Hepatocyte (in vitro differentiated cells): Measurements from ENCODE around the gene TBC1D20.

Experiments
- CTCF ChIP-seq: fragments of 200-600 bp; sonication (generic); IDR thresholded peaks from 2 replicates; pipeline ENCODE4 v1.5.1; 2016; ENCODE audit warnings: antibody characterized with exemption, mild to moderate bottlenecking; ENCODE audit not compliant: poor library complexity
- EZH2phosphoT487 ChIP-seq: fragments of 200-600 bp; sonication (generic); IDR thresholded peaks from one replicate; pipeline ENCODE4 v1.6.1; 2018; ENCODE audit warnings: antibody characterized with exemption, mild to moderate bottlenecking, low read depth, moderate library complexity; ENCODE audit not compliant: unreplicated experiment, severe bottlenecking

- TF ChIP-seq EZH2phosphoT487 (no peak), CTCF (no peak)
These were observed 17.2 kb upstream of the TBC1D20 start for GRCh38 chr20:479487-479886.
